ENCODE measurements around the gene RBBP5. TPM values are rescaled to one million over a fixed set of nuclear protein-coding genes. Genes with fewer than 3 reads are reported as not detected.

Gene RBBP5
- 11.4 TPM for total RNA-seq (ENCODE audit: unreplicated experiment)
- long read RNA-seq, full-length matches to known transcripts = 5 of 9 reads
- long read RNA-seq, partial matches to known transcripts = 0 of 9 reads
- long read RNA-seq, other reads (novel, unspliced or antisense) = 4 of 9 reads

- H3K4me3 Mint-ChIP-seq (ENCODE audit: unreplicated experiment) = peak within 1 kb of the TSS; percentile 99
- no peaks in the 10 kb centered on the region for H3K36me3 Mint-ChIP-seq (ENCODE audit: low read depth, unreplicated experiment)
- no peaks in the 10 kb centered on the region for H3K9me3 Mint-ChIP-seq (ENCODE audit: unreplicated experiment)
- peaks cover 1% of the 10 kb centered on the region for H3K27me3 Mint-ChIP-seq (ENCODE audit: unreplicated experiment)
- peak; percentile 94 for DNase-seq (ENCODE audit: low spot score)
- peaks cover 15% of the 10 kb centered on the region for H3K4me1 Mint-ChIP-seq (ENCODE audit: unreplicated experiment)
- TF ChIP-seq, protein P1, sequence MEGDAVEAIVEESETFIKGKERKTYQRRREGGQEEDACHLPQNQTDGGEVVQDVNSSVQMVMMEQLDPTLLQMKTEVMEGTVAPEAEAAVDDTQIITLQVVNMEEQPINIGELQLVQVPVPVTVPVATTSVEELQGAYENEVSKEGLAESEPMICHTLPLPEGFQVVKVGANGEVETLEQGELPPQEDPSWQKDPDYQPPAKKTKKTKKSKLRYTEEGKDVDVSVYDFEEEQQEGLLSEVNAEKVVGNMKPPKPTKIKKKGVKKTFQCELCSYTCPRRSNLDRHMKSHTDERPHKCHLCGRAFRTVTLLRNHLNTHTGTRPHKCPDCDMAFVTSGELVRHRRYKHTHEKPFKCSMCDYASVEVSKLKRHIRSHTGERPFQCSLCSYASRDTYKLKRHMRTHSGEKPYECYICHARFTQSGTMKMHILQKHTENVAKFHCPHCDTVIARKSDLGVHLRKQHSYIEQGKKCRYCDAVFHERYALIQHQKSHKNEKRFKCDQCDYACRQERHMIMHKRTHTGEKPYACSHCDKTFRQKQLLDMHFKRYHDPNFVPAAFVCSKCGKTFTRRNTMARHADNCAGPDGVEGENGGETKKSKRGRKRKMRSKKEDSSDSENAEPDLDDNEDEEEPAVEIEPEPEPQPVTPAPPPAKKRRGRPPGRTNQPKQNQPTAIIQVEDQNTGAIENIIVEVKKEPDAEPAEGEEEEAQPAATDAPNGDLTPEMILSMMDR (IDR thresholded peaks at IDR 0.05; ENCODE audit: unreplicated experiment) = no peak
- H3K27ac Mint-ChIP-seq (ENCODE audit: unreplicated experiment) = peak within 1 kb of the TSS; percentile 100
These were observed at the start of gene RBBP5 for GRCh38 chr1:205121660-205122488. Gene RBBP5, minus strand, starts transcription at chr1:205121978. Its CDS starts 105 bp downstream, at chr1:205121873.

DNA sequence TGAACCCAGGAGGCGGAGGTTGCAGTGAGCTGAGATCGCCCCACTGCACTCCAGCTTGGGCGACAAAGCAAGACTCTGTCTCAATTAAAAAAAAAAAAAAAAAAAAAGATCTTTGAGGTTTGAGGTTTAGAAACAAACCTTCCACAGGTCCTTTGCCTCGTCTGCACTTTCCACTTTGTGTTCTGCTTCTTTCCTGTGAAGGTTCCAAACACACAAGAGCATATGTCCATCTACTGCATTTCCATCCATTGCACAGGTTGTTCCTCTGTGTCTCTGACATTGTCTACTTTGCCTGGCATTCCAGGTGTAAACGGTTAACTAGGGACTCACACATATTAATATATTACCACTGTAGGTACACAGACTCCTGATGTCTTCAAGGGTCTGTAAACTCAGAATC, 49.6 kb upstream of the RBBP5 start:
- H3K4me1 Mint-ChIP-seq (ENCODE audit: unreplicated experiment) = no peaks in the 10 kb centered on the region
- DNase-seq (ENCODE audit: low spot score) = no peak
- no peaks in the 10 kb centered on the region for H3K9me3 Mint-ChIP-seq (ENCODE audit: unreplicated experiment)
- H3K4me3 Mint-ChIP-seq (ENCODE audit: unreplicated experiment) = no peak overlapping the region
- H3K27me3 Mint-ChIP-seq (ENCODE audit: unreplicated experiment) = no peaks in the 10 kb centered on the region
- H3K36me3 Mint-ChIP-seq (ENCODE audit: low read depth, unreplicated experiment) = peaks cover 17% of the 10 kb centered on the region
- TF ChIP-seq, protein P1 (IDR thresholded peaks at IDR 0.05; ENCODE audit: unreplicated experiment) = no peak
- H3K27ac Mint-ChIP-seq (ENCODE audit: unreplicated experiment) = no peak overlapping the region

GRCh38 chr1:205170532-205171269, 48.9 kb upstream of the RBBP5 start:
- DNase-seq (ENCODE audit: low spot score) = no peak
- Mint-ChIP-seq H3K27me3 (ENCODE audit: unreplicated experiment) (no peaks in the 10 kb centered on the region), H3K9me3 (ENCODE audit: unreplicated experiment) (no peaks in the 10 kb centered on the region), H3K4me3 (ENCODE audit: unreplicated experiment) (no peak overlapping the region), H3K4me1 (ENCODE audit: unreplicated experiment) (no peaks in the 10 kb centered on the region), H3K36me3 (ENCODE audit: low read depth, unreplicated experiment) (peaks cover 17% of the 10 kb centered on the region), H3K27ac (ENCODE audit: unreplicated experiment) (no peak overlapping the region)
- TF ChIP-seq, protein P1 (IDR thresholded peaks at IDR 0.05; ENCODE audit: unreplicated experiment) = no peak

- Mint-ChIP-seq H3K9me3 (ENCODE audit: unreplicated experiment) (no peaks in the 10 kb centered on the region), H3K4me3 (ENCODE audit: unreplicated experiment) (no peak overlapping the region), H3K4me1 (ENCODE audit: unreplicated experiment) (no peaks in the 10 kb centered on the region), H3K27me3 (ENCODE audit: unreplicated experiment) (no peaks in the 10 kb centered on the region), H3K27ac (ENCODE audit: unreplicated experiment) (no peak overlapping the region), H3K36me3 (ENCODE audit: low read depth, unreplicated experiment) (peaks cover 23% of the 10 kb centered on the region)
- TF ChIP-seq, protein P1 (IDR thresholded peaks at IDR 0.05; ENCODE audit: unreplicated experiment) = no peak
- no peak for DNase-seq (ENCODE audit: low spot score)
These were observed 47.5 kb upstream of the RBBP5 start for GRCh38 chr1:205169248-205169647.

Data from endothelial cell (in vitro differentiated cells).